Neural cell (in vitro differentiated cells): ENCODE results near the gene PEA15.

Source experiments
- POLR2AphosphoS5 ChIP-seq: IDR thresholded peaks from 2 replicates; pipeline ENCODE4 v1.6.1; 2012
- TF ChIP-seq, protein P1 (sequence below): IDR thresholded peaks from 2 replicates; pipeline ENCODE4 v1.6.1; 2012; ENCODE audit warnings: borderline replicate concordance

DNA sequence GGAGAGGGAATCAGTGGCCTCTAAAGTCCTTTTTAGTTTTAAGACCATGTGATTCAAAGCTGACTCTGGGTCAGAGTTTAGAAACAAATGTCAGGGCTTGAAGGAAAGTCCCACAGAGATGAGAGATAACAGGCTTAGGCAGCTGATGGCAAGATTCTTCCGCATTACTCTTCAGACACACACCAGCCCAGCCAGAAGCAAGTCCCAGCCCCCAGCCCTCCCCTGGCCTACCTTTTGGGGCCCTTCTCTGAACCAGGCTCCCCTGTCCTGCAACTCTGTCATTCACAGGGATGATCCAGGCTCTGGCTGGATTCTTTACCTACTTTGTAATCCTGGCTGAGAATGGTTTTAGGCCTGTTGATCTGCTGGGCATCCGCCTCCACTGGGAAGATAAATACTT is 28.0 kb upstream of the PEA15 start:
- TF ChIP-seq, protein P1, sequence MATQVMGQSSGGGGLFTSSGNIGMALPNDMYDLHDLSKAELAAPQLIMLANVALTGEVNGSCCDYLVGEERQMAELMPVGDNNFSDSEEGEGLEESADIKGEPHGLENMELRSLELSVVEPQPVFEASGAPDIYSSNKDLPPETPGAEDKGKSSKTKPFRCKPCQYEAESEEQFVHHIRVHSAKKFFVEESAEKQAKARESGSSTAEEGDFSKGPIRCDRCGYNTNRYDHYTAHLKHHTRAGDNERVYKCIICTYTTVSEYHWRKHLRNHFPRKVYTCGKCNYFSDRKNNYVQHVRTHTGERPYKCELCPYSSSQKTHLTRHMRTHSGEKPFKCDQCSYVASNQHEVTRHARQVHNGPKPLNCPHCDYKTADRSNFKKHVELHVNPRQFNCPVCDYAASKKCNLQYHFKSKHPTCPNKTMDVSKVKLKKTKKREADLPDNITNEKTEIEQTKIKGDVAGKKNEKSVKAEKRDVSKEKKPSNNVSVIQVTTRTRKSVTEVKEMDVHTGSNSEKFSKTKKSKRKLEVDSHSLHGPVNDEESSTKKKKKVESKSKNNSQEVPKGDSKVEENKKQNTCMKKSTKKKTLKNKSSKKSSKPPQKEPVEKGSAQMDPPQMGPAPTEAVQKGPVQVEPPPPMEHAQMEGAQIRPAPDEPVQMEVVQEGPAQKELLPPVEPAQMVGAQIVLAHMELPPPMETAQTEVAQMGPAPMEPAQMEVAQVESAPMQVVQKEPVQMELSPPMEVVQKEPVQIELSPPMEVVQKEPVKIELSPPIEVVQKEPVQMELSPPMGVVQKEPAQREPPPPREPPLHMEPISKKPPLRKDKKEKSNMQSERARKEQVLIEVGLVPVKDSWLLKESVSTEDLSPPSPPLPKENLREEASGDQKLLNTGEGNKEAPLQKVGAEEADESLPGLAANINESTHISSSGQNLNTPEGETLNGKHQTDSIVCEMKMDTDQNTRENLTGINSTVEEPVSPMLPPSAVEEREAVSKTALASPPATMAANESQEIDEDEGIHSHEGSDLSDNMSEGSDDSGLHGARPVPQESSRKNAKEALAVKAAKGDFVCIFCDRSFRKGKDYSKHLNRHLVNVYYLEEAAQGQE, result no peak
- TF ChIP-seq POLR2AphosphoS5, result no peak
